Fibroblast of lung (primary cell): ENCODE measurements around the gene TAOK1.

Experiments
- EZH2 ChIP-seq: IDR thresholded peaks from 2 replicates; pipeline ENCODE4 v1.5.1; 2012; ENCODE audit warnings: low read length, control low read depth, mild to moderate bottlenecking; ENCODE audit errors: missing control alignments
- TF ChIP-seq, protein P1 (sequence below), 2 donors: IDR thresholded peaks in 1 of 2; conservative IDR thresholded peaks in 1 of 2; 1 replicate in 1 of 2; 2 replicates in 1 of 2; pipeline ENCODE4 v1.5.1; 2011 to 2012; ENCODE audit warnings: low read length in 2 of 2, control low read depth in 1 of 2, inconsistent platforms in 1 of 2, low read depth in 1 of 2, mild to moderate bottlenecking in 1 of 2

- TF ChIP-seq, protein P1, sequence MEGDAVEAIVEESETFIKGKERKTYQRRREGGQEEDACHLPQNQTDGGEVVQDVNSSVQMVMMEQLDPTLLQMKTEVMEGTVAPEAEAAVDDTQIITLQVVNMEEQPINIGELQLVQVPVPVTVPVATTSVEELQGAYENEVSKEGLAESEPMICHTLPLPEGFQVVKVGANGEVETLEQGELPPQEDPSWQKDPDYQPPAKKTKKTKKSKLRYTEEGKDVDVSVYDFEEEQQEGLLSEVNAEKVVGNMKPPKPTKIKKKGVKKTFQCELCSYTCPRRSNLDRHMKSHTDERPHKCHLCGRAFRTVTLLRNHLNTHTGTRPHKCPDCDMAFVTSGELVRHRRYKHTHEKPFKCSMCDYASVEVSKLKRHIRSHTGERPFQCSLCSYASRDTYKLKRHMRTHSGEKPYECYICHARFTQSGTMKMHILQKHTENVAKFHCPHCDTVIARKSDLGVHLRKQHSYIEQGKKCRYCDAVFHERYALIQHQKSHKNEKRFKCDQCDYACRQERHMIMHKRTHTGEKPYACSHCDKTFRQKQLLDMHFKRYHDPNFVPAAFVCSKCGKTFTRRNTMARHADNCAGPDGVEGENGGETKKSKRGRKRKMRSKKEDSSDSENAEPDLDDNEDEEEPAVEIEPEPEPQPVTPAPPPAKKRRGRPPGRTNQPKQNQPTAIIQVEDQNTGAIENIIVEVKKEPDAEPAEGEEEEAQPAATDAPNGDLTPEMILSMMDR (conservative IDR thresholded peaks at IDR 0.05 in 1 of 2, IDR thresholded peaks at IDR 0.05 in 1 of 2; ENCODE audit: low read depth in 1 of 2, low read length in 2 of 2): no peak
- no peak for TF ChIP-seq EZH2
These were observed 5.9 kb downstream of the TAOK1 start for GRCh38 chr17:29396066-29396465.
